HG03575 (cell line): Measurements from ENCODE around the gene ADAMTSL5.
"Not testable (repeated sequence)": the region's sequence is repeated elsewhere in the genome, so short reads cannot be mapped to it uniquely, and the experiment has no call there.

Experiments used
- ATAC-seq: cut with Tn5 transposase; IDR thresholded peaks from one replicate; pipeline ENCODE4 v1.9.1; 2021; ENCODE audit not compliant: unreplicated experiment, insufficient number of reproducible peaks, low FRiP score; ENCODE audit errors: extremely low read depth

Gene ADAMTSL5, protein sequence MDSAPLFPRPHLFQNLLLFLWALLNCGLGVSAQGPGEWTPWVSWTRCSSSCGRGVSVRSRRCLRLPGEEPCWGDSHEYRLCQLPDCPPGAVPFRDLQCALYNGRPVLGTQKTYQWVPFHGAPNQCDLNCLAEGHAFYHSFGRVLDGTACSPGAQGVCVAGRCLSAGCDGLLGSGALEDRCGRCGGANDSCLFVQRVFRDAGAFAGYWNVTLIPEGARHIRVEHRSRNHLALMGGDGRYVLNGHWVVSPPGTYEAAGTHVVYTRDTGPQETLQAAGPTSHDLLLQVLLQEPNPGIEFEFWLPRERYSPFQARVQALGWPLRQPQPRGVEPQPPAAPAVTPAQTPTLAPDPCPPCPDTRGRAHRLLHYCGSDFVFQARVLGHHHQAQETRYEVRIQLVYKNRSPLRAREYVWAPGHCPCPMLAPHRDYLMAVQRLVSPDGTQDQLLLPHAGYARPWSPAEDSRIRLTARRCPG

DNA sequence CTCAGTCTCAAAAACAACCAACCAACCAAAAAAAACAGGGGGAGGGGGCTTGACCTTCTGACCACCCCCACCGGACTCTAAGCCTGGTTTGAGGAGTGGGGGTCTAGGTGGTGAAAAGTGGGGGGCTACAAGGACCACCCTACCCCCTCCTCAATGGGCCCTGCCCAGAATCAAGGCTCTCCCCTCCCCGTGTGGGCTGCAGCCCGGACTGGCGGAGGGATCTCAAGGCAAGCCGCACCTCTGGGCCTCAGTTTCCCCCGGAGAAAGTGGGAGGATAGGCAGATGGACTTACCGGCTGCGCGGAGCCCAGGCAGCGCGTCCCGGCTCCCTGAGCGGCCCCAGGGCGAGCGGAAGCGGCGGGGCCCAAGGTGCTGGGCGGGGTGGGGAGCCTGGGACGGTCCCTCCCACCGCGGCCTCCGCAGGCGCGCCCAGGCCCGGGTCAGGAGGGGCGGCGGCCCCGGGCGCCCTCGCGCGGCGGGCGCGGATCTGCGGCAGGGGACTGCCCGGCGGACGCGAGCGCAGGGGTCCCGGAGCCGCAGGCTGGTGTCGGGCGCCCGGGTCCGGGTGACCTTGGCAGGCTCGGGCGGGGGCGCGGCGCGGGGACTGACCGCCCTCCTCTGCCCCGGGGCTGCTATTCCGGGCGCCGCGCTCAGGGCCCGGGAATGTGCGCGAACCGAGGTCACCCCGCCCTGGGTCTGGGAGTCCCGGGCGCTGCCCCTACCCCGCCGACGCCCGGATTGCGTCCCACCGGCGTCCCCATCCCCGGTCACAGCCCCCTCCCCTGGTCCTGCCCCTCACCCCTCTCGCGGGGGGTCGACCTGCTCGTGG lies at the start of gene ADAMTSL5:
Gene ADAMTSL5 (minus strand): TSS at position 349 of the 828 bp plus-strand sequence. CDS start 2,076 bp downstream, outside the sequence.
- no peak for ATAC-seq

DNA sequence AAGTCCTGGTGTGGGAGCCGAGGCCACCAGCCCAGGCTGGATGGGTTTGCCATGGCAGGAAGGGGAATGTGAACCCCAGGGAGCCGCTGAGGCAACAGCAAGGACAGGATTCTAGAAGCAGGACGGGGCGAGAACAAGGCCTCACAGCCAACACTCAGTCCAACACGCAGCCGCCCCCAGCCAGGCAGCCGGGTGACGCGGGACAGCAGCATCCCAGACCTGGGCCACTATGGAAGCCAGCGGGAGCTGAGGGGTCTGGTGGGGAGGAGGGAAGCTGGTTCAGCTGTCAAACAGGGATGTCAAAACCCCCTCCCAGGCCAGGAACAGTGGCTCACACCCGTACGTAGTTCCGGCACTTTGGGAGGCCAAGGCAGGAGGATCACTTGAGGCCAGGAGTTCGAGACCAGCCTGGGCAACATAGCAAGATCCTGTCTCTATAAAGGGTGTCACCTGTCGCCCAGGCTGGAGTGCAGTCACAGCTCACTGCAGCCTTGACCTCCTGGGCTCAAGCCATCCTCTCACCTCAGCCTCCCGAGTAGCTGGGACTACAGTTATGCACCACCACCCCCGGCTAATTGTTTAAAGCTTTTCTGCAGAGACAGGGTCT lies 48.5 kb upstream of the ADAMTSL5 start:
- no peak for ATAC-seq

DNA sequence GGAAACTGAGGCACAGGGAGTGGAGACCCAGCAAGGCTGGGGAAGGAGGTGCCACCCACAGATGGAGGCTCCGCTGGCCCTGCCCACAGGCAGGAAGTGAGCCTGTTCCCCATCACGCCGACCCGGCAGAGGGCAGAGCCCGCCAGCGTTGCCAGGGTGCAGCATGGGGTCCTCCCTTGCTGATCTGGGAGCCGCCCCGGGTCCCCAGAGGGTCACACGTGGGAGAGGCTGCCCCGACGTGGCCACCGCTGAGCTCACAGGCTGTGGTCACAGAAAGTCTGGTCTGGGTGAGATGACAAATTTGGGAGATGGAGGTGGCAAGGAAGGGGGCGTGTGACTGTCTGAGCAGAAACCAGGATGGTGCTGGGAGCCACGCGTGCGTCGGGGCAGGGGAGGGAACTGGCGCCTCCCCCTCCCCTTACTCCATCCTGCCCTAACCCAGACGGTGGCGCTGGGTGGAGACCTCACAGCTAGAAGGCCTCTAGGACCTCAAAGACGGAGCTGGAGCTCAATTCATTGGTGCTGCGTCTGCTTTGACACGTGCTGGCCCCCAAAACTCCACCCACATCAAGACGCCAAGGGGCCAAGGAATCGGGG lies 47.6 kb upstream of the ADAMTSL5 start:
- ATAC-seq, result no peak

DNA sequence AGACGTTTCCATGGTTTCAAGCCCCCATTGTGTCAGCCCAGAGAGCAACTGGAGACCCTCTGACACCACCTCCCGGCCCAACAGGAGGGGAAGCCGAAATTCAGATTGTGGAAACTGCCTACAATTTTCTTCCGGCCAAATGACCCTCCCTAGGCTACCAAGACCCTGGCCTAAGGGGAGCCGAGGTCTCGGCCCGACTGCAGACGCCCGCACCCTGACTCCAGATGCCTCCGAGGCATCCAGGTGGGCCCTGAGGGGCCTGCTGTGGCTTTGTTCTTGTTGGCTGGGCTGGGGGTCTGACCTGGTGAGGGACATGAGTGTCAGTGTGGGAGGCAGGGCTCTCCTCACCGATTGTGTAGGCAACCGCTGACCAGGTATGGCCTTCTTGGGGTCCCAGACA lies 45.7 kb upstream of the ADAMTSL5 start:
- ATAC-seq, result no peak

DNA sequence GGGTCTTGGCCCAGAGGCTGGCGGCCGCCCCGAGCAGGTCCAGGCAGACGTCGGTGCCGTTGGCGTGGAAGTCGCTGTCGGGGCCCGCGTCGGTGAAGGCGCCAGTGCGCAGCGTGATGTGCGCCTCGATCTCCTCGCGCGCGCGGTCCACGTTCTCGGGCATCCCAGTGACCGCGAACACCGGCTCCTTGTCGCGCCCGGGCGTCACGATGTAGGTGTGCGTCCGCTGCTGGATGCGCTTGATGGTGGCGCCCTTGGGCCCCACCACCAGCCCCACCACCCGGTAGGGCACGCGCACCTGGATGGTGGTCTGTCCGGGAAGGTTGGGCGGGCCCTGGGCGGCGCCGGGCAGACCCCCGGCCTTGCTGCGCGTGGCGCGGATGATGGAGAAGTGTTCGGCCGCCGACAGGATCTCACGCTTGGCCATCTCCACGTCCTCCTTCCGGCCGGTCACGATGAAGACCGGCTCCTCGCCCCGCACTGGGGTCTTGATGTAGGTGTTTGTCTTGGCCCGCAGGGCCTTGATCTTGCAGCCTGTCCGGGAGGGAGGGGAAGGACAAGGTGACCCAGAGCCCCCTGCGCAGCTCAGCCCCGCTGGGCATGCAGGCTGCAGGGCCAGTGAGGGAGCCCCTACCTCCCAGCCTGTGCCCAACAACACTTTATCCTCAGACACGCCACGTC lies 43.7 kb upstream of the ADAMTSL5 start:
- no peak for ATAC-seq

DNA sequence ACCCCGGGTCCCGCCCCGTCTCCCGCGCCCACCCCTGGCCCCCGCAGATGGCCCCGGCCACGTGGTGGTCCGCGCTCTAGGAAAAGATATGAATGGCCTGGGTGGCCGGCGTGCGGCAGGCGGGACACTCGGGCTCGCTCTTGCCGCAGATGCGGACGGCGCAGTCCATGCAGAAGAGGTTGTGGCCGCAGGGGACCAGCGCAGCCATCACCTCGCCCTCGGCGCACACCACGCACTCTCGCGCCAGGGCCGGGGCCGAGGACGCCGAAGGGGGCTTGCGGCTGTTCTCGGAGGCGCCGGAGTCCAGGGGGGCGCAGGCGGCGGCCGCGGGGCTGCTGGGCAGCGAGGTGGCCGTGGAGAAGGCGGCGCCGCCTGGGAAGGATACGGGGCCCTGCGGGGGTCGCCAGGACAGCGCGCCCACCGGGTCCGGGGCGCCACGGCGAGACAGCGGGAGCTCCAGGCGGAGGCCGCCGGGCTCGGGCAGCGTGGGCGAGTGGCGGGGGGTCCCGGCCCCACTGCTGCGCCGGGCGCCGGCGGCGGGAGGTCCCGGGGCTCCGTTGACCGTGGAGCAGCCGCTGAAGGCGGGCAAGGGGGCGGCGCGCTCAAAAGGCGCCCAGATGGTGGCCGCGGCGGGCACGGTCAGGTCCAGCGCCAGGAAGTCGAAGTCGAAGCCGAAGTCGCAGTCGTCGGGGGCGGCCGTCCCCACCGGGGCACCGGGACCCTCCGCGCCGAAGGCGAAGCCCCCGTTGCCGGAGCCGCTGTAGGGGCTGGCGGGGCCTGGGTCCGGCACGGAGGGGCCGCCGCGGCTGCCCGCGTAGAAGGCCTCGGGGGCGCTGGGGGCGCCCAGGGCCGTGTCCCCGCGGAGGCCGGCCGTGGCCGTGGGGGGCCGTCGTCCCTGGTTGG lies 42.9 kb upstream of the ADAMTSL5 start:
- ATAC-seq, result no peak

DNA sequence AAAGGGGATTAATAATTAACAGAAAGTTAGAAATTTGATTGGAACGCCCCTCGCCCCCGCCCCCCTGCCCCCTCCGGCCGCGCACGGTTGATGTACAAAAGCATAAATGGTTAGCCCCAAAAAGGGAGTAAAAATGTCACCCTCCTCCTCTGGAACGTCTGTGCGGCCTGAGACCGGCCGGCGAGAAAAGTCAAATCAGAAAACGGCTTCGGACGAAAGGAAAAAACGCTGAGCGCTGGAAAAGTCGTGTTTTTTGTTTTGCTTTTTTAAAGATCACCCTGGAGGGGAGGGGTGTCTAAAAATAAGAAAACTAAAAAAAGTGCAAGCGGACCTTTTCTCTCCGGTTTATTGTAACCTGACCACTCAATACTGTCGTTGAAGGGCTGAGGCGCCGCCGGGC lies 42.1 kb upstream of the ADAMTSL5 start:
- ATAC-seq, result no peak

DNA sequence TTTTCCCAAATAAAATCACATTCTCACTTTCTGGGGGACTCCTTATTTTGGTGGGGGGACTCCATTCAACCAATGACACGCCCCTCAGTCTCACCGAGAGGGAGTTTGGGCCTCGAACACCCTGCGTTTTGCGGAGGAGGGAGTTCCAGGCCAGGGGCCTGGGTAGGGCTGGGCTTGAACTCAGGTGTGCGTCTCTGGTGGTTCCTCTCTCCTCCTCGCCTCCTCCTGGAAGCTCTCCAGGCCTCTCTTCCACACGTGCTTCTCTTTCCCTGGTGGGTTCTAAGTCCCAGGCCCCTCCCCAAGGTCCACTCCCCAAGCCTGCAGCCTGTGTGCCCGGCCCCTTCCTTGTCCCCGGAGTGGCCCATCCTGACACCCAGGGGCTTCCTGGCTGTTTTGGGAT lies 40.6 kb upstream of the ADAMTSL5 start:
- ATAC-seq, result no peak

DNA sequence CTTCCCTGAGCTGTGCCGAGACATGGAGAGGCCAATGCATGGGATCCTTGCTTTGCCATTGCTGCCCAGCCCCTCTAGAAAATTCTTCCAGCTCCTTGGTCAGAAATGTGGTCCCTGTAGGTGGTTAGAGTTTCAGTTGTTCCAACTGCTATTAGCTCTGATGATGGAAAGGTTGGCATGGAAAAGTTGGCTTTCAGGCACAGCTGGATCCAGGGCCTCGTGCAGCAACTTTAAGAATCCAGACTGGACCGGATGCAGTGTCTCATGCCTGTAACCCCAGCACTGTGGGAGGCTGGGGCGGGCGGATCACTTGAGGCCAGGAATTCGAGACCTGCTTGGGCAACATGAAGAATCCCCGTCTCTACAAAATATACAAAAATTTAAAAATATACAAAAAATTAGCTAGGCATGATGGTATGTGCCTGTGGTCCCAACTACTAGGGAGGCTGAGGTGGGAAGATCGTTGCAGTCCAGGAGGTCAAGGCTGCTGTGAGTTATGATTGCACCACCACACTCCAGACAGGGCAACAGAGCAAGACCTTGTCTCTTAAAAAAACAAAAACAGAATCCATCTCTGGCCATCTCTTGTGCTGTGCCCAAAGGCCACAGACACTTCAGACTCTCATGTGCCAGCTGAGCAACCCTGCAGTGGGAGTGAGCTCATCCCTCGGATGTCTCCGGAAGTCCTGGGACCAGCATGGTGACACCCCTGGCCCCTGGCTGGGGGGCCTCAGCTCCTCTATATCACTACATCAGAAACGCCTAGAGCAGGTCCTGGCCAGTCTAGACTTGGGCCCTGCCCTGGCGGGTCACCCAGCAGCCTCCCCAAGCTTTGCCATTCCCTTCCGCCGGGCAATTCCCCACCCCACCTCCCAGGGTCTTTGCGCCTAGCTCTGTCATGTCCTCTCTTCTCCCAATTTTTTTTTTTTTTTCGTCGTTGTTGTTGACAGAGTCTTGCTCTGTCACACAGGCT lies 38.5 kb upstream of the ADAMTSL5 start:
- no peak for ATAC-seq

DNA sequence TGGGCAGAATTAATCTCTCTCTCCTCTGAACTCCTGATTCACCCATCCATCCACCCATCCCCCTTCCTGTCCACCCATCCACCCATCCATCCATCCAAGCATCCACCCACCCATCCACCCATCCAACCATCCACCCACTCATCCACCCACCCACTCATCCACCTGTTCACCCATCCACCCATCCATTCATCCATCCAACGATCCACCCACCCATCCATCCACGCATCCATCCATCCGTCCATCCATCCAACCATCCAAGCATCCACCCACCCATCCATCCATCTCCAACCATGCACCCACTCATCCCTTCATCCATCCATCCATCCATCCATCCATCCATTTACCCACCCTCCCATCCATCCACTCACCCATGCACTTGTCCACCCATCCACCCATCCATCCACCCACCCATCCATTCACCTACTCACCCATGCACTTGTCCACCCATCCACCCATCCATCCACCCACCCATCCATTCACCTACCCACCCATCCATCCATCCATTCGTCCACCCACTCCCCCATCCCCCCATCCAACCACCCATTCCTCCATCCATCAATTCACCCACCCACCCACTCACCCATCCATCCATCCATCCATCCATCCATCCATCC lies 36.6 kb upstream of the ADAMTSL5 start:
- ATAC-seq, result no peak

DNA sequence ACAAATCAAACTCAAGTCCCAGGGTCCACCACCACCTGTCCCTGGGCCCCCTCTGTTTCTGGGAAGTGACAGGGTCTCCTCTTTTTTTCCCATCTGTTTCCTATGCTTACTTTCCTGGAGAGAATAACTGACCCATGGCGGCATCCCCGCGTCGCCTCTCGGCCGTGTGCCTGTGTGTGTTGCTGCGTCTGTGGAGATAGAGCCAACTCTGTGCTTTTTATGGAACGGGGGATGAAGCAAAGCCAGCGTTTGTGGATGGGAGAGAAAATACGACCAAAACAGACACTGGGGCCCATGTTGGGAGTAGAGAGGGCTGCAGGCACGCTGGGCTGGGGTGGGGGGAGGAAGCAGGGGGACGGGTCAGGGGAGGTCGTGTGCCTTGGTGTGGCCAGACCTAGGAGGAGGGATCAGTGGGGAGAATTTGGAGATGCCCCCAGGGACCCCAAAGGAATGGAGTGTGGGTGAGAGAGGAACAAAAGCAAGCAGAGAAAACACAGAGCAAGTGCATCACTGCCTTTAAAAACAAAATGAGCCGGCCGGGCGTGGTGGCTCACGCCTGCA lies 27.6 kb upstream of the ADAMTSL5 start:
- ATAC-seq, result no peak

DNA sequence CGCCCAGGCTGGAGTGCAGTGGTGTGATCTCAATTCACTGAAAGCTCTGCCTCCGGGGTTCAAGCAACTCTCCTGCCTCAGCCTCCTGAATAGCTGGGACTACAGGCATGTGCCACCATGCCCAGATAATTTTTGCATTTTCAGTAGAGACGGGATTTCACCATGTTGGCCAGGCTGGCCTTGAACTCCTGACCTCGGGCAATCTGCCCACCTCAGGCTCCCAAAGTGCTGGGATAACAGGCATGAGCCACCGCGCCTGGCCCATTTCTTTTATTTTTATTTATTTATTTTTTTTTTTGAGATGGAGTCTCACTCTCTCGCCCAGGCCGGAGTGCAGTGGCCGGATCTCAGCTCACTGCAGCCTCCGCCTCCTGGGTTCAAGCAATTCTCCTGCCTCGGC lies 26.9 kb upstream of the ADAMTSL5 start:
- ATAC-seq, result not testable (repeated sequence)

DNA sequence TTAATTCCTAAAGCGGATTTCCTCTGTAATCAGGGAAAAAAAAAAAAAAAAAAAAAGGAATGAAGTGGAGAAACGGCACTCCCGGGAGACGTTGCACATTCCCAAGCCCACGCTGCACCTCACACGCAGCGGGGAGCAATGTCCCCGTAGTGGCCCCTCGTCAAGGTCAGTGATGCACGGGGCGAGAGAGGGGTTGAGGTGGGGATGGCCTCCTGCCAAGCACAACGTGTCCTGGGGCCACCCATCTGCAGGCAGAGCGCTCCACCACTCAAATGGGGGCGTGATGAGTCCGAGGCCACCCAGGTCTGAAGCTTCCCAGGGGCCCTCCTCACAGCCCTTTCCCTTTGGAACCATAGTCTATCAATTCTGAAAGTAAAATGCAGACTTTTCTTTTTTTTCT lies 26.2 kb upstream of the ADAMTSL5 start:
- no peak for ATAC-seq

DNA sequence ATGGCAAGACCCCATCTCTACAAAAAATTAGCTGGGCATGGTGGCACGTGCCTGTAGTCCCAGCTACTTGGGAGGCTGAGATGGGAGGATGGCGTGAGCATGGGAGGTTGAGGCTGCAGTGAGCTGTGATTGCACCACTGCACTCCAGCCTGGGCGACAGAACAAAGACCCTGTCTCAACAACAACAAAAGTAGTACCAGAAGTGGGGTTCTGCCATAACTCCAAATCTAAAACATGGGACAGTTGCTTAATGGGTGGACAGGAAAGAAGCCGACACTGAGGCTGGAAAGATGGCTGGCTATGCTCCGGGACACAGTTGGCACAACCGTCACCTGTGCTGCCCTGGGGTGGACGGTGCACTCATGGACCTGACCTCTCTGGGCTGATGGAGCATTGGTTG lies 22.9 kb upstream of the ADAMTSL5 start:
- ATAC-seq, result not testable (repeated sequence)

DNA sequence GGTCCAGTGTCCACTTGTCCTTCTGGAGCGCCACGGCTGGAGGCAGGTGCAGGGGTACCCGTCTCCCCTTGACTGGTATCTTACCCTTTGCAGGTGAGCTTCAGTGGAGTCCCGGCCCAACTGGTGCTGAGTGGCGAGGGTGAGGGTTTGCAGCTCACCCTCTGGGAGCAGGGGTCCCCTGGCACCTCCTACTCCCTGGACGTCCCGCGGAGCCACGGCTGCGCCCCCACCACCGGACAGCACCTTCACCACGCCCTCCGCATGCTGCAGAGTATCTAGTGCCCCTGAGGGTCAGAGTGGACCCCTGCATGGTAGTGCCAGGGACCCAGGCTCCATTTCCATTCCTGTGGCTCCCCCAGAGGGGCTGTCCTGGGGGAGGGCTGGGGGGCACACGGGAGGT lies 22.2 kb upstream of the ADAMTSL5 start:
- ATAC-seq, result no peak

DNA sequence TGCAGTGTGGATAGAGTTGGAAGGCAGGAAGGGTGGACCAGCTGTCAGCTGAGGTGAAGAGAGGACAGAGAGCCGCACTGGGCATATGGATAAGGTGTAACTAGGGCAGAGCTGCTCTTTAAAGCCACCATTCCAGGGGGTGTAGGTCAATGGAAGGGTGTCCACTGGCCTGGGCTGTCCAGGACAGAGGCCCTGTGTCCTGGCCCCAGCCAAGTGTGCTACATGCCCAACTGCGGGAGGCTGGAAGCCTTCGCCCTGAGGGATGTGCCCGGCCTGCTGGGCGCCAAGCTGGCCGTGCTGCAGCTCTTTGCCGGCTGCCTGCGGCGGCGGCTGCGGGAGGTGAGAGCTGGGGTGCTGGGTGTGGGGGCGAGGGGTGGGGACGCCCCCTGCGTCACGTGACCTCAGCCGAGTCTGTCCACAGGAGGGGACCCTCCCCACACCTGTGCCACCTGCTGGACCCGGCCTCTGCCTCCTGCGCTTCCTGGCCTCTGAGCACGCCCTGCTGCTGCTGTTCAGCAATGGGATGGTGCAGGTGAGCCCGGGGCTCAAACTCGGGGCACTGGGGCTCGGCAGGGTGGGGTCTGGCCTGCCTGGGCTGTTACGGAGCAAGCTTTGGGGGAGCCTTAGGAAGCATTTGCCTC lies 20.8 kb upstream of the ADAMTSL5 start:
- no peak for ATAC-seq
